IPS-18a (cell line): ENCODE results near the gene POU2F1.

ENCODE experiments used
- H3K27ac ChIP-seq: one replicate; pipeline ENCODE4 v1.5.1; 2013; ENCODE audit warnings: low read length
- H3K27me3 ChIP-seq: one replicate; pipeline ENCODE4 v1.6.1; 2013; ENCODE audit warnings: mild to moderate bottlenecking, low read length; ENCODE audit not compliant: control insufficient read depth, insufficient read depth
- H3K36me3 ChIP-seq: one replicate; pipeline ENCODE4 v1.6.1; 2013; ENCODE audit warnings: low read depth, low read length; ENCODE audit not compliant: control insufficient read depth
- H3K4me1 ChIP-seq: one replicate; pipeline ENCODE4 v1.6.1; 2013; ENCODE audit warnings: low read depth, low read length; ENCODE audit not compliant: control insufficient read depth
- H3K4me3 ChIP-seq: one replicate; pipeline ENCODE4 v1.5.1; 2013; ENCODE audit warnings: low read length
- H3K9ac ChIP-seq: one replicate; pipeline ENCODE4 v1.6.1; 2013; ENCODE audit warnings: mild to moderate bottlenecking, low read length, moderate library complexity
- H3K9me3 ChIP-seq: one replicate; pipeline ENCODE4 v1.6.1; 2013; ENCODE audit warnings: low read depth, low read length; ENCODE audit not compliant: control insufficient read depth

The POU2F1 gene

GRCh38 chr1:167388976-167389375 is 168.3 kb downstream of the POU2F1 start:
- no peak overlapping the region for H3K4me3 ChIP-seq
- no peaks in the 10 kb centered on the region for H3K9me3 ChIP-seq
- H3K27me3 ChIP-seq: no peaks in the 10 kb centered on the region
- H3K4me1 ChIP-seq: no peaks in the 10 kb centered on the region
- peaks cover 47% of the 10 kb centered on the region for H3K36me3 ChIP-seq
- H3K9ac ChIP-seq: no peak overlapping the region
- H3K27ac ChIP-seq: no peak overlapping the region

GRCh38 chr1:167392200-167392696 is 171.6 kb downstream of the POU2F1 start:
- no peaks in the 10 kb centered on the region for H3K27me3 ChIP-seq
- no peak overlapping the region for H3K4me3 ChIP-seq
- no peak overlapping the region for H3K9ac ChIP-seq
- no peaks in the 10 kb centered on the region for H3K4me1 ChIP-seq
- H3K36me3 ChIP-seq: peaks cover 34% of the 10 kb centered on the region
- no peak overlapping the region for H3K27ac ChIP-seq
- H3K9me3 ChIP-seq: no peaks in the 10 kb centered on the region

- Histone ChIP-seq H3K9me3 (no peaks in the 10 kb centered on the region), H3K36me3 (peaks cover 58% of the 10 kb centered on the region), H3K27me3 (no peaks in the 10 kb centered on the region), H3K4me3 (no peak overlapping the region), H3K27ac (no peak overlapping the region), H3K4me1 (no peaks in the 10 kb centered on the region), H3K9ac (no peak overlapping the region)
Observed at GRCh38 chr1:167400359-167400953, 179.8 kb downstream of the POU2F1 start.

GRCh38 chr1:167401260-167401873 is 180.7 kb downstream of the POU2F1 start:
- no peak overlapping the region for H3K27ac ChIP-seq
- H3K36me3 ChIP-seq: peaks cover 60% of the 10 kb centered on the region
- H3K9me3 ChIP-seq: no peaks in the 10 kb centered on the region
- H3K27me3 ChIP-seq: no peaks in the 10 kb centered on the region
- H3K4me1 ChIP-seq: no peaks in the 10 kb centered on the region
- H3K4me3 ChIP-seq: no peak overlapping the region
- H3K9ac ChIP-seq: no peak overlapping the region

- H3K36me3 ChIP-seq: peaks cover 43% of the 10 kb centered on the region
- H3K27me3 ChIP-seq: no peaks in the 10 kb centered on the region
- no peak overlapping the region for H3K9ac ChIP-seq
- H3K27ac ChIP-seq: no peak overlapping the region
- no peaks in the 10 kb centered on the region for H3K4me1 ChIP-seq
- no peaks in the 10 kb centered on the region for H3K9me3 ChIP-seq
- H3K4me3 ChIP-seq: no peak overlapping the region
Observed at GRCh38 chr1:167404161-167404888, 183.6 kb downstream of the POU2F1 start.

GRCh38 chr1:167404908-167405307 is 184.2 kb downstream of the POU2F1 start:
- Histone ChIP-seq H3K9ac (no peak overlapping the region), H3K9me3 (no peaks in the 10 kb centered on the region), H3K36me3 (peaks cover 43% of the 10 kb centered on the region), H3K27me3 (no peaks in the 10 kb centered on the region), H3K4me3 (no peak overlapping the region), H3K27ac (no peak overlapping the region), H3K4me1 (no peaks in the 10 kb centered on the region)

GRCh38 chr1:167408355-167408754 is 187.7 kb downstream of the POU2F1 start:
- Histone ChIP-seq H3K9me3 (no peaks in the 10 kb centered on the region), H3K36me3 (peaks cover 42% of the 10 kb centered on the region), H3K9ac (no peak overlapping the region), H3K4me3 (no peak overlapping the region), H3K4me1 (no peaks in the 10 kb centered on the region), H3K27me3 (no peaks in the 10 kb centered on the region), H3K27ac (no peak overlapping the region)

GRCh38 chr1:167409183-167409582 is 188.5 kb downstream of the POU2F1 start:
- H3K27me3 ChIP-seq: no peaks in the 10 kb centered on the region
- H3K9ac ChIP-seq: no peak overlapping the region
- H3K4me1 ChIP-seq: no peaks in the 10 kb centered on the region
- peaks cover 41% of the 10 kb centered on the region for H3K36me3 ChIP-seq
- no peak overlapping the region for H3K27ac ChIP-seq
- H3K4me3 ChIP-seq: no peak overlapping the region
- H3K9me3 ChIP-seq: no peaks in the 10 kb centered on the region

GRCh38 chr1:167412072-167412471 is 191.4 kb downstream of the POU2F1 start:
- H3K27ac ChIP-seq: no peak overlapping the region
- H3K4me3 ChIP-seq: no peak overlapping the region
- H3K27me3 ChIP-seq: no peaks in the 10 kb centered on the region
- H3K9me3 ChIP-seq: no peaks in the 10 kb centered on the region
- no peaks in the 10 kb centered on the region for H3K4me1 ChIP-seq
- H3K9ac ChIP-seq: no peak overlapping the region
- H3K36me3 ChIP-seq: peaks cover 53% of the 10 kb centered on the region

- Histone ChIP-seq H3K9me3 (no peaks in the 10 kb centered on the region), H3K4me1 (no peaks in the 10 kb centered on the region), H3K27ac (no peak overlapping the region), H3K36me3 (peaks cover 55% of the 10 kb centered on the region), H3K27me3 (no peaks in the 10 kb centered on the region), H3K4me3 (no peak overlapping the region), H3K9ac (no peak overlapping the region)
Observed at GRCh38 chr1:167412920-167413319, 192.2 kb downstream of the POU2F1 start.

- Histone ChIP-seq H3K9me3 (no peaks in the 10 kb centered on the region), H3K36me3 (peaks cover 53% of the 10 kb centered on the region), H3K4me1 (no peaks in the 10 kb centered on the region), H3K27me3 (no peaks in the 10 kb centered on the region), H3K27ac (no peak overlapping the region), H3K9ac (no peak overlapping the region), H3K4me3 (no peak overlapping the region)
Observed at GRCh38 chr1:167413328-167413727, 192.6 kb downstream of the POU2F1 start.
